HG03571 (cell line): ENCODE data around the gene IFNA7.
A peak's percentile ranks its signal among the peaks of the same experiment; 100 is the strongest.
"Not testable (repeated sequence)": the region's sequence is repeated elsewhere in the genome, so short reads cannot be mapped to it uniquely, and the experiment has no call there.

Source experiments
- ATAC-seq: cut with Tn5 transposase; IDR thresholded peaks from one replicate; pipeline ENCODE4 v1.9.1; 2021; ENCODE audit not compliant: unreplicated experiment

The IFNA7 gene

GRCh38 chr9:21182810-21183736 lies 18.9 kb downstream of the IFNA7 start:
- ATAC-seq: peak; percentile 82

GRCh38 chr9:21174671-21175070 lies 27.3 kb downstream of the IFNA7 start:
- ATAC-seq: no peak

GRCh38 chr9:21172156-21172555 lies 29.8 kb downstream of the IFNA7 start:
- no peak for ATAC-seq

GRCh38 chr9:21171351-21171750 lies 30.7 kb downstream of the IFNA7 start:
- ATAC-seq: no peak

- ATAC-seq: not testable (repeated sequence)
Measured at GRCh38 chr9:21166560-21166959, 35.4 kb downstream of the IFNA7 start, which contains the start of gene IFNA21. IFNA21 (minus strand) TSS chr9:21166660; CDS start chr9:21166612, 48 bp downstream.

- no peak for ATAC-seq
Measured at GRCh38 chr9:21165516-21165915, 36.5 kb downstream of the IFNA7 start.

- peak; percentile 89 for ATAC-seq
Measured at GRCh38 chr9:21160178-21160577, 41.8 kb downstream of the IFNA7 start.

GRCh38 chr9:21155501-21155900 lies 46.5 kb downstream of the IFNA7 start:
- no peak for ATAC-seq

- peak; percentile 89 for ATAC-seq
Measured at GRCh38 chr9:21154018-21154608, 47.9 kb downstream of the IFNA7 start.

GRCh38 chr9:21153336-21154017 lies 48.5 kb downstream of the IFNA7 start:
- peak; percentile 17 for ATAC-seq
